ENCODE data around the gene CBLN3.

Gene CBLN3

DNA sequence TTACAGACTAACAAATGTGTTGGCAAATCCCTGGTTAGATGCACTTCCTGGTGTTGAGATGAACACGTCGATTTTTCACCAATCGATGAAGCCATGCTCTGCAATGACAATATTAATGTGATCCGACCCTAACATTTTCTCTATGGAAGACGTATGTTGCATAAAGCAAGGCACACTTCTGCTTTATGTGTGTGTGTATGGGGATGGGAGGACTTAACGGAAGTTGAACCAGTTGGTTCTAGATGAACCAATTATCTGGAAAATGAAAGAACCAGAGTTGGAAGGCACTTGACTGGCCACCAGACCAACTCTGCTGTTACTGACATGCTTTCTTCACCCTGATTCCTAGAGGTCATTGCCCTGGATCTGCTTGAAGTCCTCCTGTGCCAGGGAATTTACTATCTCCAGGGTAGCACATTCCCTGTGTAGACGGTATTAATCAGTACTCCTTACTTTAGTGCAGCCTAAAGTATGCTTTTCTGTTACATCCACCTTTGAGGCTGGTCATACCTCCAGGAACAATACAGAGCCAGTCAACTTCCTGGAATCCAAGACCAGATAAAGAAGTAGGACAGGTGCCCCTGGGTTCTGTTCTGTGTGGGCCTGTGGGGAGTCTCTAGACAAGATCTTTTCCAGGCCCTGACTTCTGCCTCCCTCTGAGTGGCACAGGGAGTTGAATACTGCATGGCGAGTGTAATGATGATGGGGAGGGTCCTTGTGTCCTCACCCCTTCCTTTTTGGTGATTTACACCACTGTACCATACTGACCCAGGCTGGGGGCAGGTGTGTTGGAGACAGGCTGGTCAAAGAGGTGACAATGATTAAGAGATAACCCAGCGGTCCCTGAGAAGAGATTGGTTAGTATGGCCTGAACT lies 9.0 kb upstream of the CBLN3 start:
- DNase-seq: no peak

- no peak for DNase-seq
Observed at GRCh38 chr14:24437736-24438067, 8.2 kb upstream of the CBLN3 start.

DNA sequence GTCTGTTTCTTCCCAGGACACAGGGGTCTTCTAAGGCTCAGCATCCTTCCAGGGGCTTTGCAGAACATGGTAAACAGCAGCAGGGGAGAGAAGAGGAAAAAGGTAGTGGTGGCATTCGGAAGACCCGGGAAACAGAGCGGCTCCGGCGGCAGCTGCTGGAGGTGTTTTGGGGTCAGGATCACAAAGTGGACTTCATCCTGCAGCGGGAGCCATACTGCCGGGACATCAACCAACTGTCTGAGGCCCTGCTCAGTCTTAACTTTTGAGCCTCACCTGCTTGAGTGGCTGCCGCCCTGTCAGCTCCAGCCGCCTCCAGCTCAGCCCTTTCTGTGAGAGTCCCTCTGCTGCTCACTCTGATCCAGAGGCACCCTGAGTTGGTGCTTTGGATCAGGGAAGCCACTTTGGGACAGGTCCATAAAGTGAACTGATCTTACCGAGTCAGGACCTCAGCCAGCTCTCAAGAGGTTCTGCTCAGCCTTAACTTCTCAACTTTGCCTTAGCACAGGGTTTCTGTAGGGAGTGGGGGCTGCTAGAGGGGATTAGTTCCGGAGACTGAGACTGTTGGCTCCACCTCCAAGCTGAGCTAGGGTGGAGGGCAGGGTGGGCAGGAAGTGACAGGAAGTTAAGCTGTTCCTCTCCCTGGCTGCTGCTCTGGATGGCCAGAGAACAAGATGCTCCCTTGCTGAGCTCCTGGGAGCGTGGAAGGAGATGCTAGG lies 7.7 kb upstream of the CBLN3 start:
- no peak for DNase-seq

DNA sequence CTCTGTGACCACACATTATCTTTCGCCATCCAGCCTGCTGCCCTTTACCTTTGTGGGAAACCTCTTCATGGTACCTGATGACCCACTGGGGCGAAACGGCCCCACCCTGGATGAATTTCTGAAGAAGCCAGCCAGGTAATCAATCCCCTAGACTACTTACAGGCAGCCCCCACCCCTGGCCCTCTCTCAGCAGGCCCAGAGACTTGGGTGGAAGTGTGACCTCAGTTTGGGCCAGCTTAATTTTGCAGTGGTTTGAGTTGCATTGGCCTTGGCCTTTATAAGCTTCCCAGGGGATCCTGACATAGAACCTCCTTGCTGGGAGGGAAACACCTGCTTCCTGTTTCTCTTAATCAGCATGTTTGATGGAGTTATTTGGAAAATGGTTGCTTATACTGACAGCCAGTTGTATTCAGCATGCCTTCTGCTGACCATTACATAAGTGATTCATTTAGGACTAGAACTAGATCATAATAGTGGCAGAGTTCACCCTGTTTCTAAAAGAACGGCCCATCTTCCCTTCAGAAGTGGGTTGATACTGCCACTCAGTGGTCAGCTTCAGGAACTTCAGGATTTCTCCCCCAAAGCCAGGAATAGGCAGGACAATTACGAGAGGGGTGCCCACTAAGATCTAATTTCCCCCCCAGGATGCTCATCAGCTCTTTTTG lies 7.0 kb upstream of the CBLN3 start:
- DNase-seq: peak in 1 of 2 donors; percentile 86

DNA sequence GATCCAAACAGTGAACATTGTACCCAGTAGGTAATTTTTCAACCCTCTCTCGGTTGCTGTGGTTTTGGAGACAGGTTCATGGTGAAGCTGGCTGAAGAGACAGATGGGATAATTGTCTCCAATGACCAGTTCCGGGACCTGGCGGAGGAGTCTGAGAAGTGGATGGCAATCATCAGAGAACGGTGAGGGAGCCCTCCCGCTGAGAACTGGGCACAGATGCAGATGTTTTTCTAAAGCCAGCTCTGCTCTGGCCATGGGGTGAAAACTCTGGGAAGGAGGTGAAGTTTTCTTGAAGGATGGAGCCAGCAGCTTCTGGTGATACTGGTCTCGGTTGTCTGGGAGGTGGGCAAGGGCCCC lies 6.5 kb upstream of the CBLN3 start:
- DNase-seq: no peak

DNA sequence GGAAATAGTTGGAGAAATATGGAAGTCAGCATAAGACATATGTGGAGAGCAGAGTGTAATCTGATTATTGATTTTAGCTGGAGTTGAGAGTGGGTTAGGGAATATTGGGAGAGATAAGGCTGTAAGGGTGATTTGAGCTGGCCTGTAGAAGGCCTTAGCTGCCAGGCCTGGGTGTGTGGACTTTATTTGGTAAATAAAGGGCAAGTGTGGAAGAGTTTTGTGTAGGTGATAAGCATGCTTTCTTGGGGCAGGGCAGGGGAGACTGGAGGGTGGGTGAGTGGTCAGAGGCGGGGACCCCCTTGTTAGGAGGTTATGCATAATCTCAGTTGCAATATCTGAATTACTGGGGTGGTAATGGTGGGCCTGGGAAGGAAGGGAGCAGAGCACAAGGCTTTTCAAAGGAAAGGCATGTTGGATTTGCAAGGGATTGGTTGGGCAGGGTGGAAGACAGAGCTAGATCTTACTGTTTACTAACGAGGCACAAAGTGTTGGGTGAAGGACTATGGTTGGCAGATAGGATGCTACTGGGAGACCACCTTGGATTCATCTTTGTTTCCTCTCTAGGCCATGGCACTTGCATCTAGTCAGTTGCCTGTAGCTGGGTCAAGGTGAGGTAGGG lies 5.8 kb upstream of the CBLN3 start:
- no peak for DNase-seq

DNA sequence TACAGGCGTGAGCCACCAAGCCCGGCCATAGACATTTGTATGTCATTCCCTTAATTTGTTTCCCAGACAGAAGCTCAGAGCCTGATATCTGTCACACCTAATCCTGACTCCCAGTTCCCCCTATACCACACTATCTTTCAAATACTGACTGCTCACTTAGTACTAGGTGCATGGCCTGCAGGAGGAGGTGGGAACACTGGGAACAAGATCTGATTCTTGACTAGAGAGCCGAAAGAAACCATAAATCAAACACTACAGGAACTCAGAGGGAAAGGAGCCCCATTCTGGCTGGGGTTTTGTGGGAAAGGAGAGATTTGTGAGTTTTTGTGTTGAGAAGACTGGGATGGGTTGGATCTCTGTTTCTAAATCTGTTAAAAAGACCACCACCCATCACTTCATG lies 5.2 kb upstream of the CBLN3 start:
- no peak for DNase-seq

DNA sequence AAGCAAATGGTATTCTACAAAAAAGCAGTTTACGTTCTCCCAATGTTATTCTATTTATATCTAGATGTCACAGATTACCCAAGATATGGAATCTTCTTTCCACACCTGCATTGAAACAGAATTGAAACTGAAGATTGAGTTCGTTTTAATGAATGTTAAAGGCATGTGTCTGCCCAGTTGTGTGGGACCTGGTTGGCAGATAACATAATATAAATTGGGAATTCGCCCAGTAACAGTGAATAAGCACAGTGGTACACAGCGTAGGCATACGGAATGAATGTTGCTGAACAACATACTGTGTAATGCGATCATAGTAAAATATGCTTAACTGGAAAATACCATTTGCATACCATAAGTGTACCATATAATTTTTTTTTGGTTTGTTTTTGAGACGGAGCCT lies 4.6 kb upstream of the CBLN3 start:
- DNase-seq: no peak

DNA sequence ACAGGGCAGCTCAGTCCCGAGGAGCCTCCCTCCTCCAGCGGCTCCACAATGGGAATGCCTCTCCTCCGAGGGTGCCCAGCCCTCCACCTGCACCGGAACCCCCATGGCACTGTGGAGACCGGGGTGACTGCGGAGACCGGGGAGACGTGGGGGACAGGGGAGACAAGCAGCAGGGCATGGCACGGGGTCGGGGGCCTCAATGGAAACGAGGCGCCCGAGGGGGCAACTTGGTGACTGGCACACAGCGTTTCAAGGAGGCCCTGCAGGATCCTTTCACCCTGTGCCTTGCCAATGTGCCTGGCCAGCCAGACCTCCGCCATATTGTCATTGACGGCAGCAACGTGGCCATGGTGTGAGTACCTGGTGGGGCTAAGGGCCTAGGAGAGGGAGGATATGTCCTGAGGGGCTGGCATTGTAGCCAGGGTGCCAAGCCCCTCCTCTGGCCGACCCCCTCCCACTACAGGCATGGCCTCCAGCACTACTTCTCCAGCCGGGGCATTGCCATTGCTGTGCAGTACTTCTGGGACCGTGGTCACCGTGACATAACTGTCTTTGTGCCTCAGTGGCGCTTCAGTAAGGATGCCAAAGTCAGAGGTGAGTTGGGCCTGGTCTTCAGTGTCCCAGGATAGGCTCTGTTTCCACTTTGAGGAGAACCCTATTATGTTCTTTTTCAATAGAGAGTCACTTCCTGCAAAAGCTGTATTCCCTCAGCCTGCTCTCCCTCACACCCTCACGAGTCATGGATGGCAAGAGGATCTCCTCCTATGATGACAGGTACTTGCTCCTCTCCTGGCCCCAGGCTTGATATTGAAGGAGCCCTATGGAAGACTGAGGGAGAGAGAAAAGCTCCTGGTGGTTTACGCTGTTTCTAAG lies 3.0 kb upstream of the CBLN3 start:
- DNase-seq: no peak

- peak; percentile 58 to 71 for DNase-seq
Observed at GRCh38 chr14:24431569-24432258, 2.2 kb upstream of the CBLN3 start.

DNA sequence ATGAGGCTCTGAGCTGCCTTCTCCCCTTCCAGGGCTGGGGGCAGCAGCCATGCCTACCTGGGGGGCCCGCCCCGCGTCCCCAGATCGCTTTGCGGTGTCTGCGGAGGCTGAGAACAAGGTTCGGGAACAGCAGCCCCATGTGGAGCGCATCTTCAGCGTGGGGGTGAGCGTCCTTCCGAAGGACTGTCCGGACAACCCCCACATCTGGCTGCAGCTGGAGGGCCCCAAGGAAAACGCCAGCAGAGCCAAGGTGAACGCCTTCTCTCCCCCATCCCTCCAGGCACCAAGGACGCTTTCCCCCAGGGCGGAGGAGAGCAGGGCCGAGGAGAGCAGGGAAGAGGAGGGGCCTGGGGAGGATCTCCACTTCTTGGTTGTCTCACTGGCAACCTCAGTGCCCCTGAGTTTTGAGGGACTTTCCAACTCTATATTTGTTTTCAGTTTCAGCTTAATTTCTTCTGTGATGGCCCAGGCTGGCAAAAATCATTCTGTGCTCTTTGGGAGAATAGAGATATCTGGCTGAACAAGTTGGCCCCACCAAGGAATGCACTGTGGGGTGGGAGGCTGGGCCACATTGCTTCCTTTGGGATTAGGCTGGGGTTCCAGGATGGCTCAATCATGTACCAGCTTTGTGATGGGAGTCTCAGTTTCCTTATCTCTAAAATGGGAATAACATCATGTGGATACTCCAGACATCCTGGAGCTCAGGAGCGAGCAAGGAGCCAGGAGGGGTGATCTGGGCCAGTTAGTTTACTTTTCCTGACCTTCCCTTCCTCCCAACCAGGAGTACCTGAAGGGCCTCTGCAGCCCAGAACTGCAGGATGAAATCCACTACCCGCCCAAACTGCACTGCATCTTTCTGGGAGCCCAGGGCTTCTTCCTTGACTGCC lies 1.5 kb upstream of the CBLN3 start:
- no peak for DNase-seq

GRCh38 chr14:24430143-24430681 lies 744 bp upstream of the CBLN3 start:
- DNase-seq: peak in 1 of 2 donors; percentile 62

GRCh38 chr14:24428628-24429394 lies 657 bp downstream of the CBLN3 start:
- no peak for DNase-seq

GRCh38 chr14:24427537-24428508 lies 1.6 kb downstream of the CBLN3 start:
- DNase-seq: no peak

GRCh38 chr14:24426912-24427536 lies 2.4 kb downstream of the CBLN3 start:
- DNase-seq: no peak

- DNase-seq: no peak
Observed at GRCh38 chr14:24426150-24426911, 3.1 kb downstream of the CBLN3 start.

DNA sequence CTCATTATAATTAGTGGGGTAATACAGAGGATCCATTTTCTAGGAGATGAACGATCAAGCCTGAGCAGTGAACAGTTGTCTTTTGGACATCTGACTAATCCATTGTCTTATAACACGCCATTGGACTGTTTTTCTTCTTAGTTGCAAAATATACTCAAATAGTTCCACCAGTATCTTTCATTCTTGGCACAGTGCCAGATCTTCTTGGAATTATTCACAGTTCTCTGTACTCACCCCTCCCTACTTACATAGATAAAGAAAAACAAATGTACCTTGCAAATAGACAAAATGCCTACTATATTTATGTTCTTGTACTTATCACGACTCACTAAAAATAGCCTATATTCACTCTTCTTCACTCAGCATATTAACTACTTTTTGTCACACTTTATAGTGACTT lies 3.8 kb downstream of the CBLN3 start:
- no peak for DNase-seq

Data from hippocampal formation (tissue), 2 donors.